ENCODE data around the gene ARRDC1. TPM values are rescaled to one million over a fixed set of nuclear protein-coding genes. Genes with fewer than 3 reads are reported as not detected.
"Not testable (repeated sequence)": the region's sequence is repeated elsewhere in the genome, so short reads cannot be mapped to it uniquely, and the experiment has no call there.

The ARRDC1 gene, protein sequence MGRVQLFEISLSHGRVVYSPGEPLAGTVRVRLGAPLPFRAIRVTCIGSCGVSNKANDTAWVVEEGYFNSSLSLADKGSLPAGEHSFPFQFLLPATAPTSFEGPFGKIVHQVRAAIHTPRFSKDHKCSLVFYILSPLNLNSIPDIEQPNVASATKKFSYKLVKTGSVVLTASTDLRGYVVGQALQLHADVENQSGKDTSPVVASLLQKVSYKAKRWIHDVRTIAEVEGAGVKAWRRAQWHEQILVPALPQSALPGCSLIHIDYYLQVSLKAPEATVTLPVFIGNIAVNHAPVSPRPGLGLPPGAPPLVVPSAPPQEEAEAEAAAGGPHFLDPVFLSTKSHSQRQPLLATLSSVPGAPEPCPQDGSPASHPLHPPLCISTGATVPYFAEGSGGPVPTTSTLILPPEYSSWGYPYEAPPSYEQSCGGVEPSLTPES
- total RNA-seq: 118 TPM

DNA sequence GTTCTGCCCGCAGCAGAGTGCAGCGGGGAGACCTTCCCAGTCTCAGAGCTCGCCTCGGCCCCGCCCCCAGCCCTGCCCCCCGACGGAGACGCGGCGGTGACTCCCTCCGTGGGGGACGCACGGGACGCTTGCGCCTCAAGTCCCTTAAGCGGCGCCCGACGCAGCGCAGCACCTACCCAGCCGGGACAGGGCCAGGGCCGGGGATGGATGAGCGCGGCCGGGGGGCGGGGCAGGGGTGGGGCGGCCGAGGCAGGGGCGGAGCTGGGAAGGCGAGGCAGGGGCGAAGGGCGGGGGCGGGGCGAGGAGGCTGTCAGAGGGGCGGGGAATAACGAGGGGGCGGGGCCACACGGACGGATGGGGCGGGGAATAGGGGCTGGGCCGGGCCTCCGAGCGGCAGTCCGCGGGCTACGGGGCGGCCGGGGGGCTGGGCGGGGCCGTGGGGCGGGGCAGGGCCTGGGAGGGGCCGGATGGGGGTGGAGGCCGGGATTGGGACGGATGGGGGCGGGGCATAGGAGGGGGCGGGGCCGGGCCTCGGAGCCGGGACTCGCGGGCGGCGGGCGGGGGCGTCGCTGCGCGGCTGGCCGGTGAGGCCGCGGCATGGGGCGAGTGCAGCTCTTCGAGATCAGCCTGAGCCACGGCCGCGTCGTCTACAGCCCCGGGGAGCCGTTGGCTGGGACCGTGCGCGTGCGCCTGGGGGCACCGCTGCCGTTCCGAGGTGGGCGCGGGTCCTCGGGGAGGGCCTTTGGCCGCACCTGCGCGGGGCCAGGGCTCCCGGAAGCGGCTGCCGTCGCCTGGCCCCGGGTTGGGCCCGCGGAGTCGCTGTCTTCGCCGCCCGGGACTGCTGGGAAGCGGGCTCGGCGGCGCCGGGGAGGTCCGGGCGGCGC is at the start of gene ARRDC1:
Gene ARRDC1, plus strand, starts transcription at position 566 of the 884 bp plus-strand sequence. Its CDS starts 32 bp downstream, at position 598.
- DNase-seq (ENCODE audit: low spot score): peak; percentile 92

DNA sequence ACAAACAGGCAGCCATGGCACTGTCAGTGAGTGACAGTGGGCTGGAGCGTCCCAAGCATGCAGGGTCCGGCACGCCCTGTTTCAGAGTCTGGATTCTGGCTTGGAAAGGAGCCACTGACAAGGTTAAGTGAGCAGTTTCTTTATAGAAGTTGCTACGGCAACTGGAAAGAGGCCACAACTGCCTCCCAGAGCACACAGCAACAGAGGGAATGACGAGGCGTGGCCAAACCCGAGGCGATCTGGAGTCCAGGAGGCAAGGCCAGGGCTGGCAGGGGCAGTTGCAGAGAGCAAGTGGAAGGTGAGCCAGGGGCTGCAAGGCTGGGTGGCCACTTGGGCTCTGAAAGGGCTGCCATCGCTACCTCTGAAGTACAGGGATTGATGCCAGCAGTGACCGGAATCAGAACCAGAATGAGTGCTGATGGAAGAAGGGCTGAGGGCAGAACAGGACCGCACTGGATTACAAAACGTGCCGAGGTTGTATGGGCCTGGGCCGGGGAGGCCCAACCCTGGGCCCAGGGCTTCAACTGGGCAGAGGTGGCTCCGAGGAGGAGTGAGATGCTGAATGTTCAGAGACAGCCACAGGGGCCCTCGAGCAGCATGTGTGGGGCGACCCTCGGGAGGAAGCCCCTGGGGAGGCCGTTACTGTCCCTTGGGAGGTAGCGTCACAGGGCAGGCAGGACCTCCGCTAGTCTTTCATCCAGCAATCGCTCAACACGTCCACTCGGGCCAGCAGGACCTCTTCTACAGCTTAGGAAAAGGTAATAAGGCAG is 49.2 kb upstream of the ARRDC1 start:
- no peak for DNase-seq (ENCODE audit: low spot score)

DNA sequence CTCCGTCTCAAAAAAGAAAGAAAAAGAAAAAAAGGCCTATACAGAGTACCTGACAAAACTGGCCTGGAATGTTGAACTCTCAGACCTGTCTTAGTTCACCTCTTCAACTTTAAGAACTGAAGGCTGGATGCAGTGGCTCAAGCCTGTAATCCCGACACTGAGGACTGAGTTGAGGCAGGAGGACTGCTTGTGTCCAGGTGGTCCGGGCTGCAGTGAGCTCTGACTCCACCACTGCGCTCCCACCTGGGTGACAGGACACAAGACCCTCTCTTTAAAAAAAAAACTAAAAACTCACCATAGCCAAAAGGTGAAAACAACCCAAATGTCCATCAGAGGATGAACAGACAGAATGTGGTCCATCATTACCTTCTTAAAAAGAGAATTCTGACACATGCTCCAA is 47.4 kb upstream of the ARRDC1 start:
- DNase-seq (ENCODE audit: low spot score): no peak

DNA sequence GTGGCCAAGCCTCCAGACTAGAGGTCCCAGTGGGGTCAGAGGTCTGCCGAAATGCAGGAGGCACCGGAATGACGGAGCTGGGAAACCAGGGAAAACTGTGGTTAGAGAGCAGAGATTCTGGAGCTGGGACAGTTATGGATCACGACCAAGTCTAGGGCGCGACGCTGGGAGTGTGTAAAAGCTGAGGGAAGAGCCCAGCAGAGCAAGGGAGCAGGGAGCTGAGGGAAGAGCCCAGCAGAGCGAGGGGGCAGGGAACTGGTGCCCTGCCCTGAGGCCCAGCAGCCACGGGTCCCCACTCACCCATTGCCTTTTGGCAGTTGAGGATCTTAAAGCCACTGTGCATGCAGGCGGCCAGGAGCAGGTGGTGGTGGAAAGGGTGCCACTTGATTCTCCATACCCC is 41.4 kb upstream of the ARRDC1 start:
- DNase-seq (ENCODE audit: low spot score): no peak

DNA sequence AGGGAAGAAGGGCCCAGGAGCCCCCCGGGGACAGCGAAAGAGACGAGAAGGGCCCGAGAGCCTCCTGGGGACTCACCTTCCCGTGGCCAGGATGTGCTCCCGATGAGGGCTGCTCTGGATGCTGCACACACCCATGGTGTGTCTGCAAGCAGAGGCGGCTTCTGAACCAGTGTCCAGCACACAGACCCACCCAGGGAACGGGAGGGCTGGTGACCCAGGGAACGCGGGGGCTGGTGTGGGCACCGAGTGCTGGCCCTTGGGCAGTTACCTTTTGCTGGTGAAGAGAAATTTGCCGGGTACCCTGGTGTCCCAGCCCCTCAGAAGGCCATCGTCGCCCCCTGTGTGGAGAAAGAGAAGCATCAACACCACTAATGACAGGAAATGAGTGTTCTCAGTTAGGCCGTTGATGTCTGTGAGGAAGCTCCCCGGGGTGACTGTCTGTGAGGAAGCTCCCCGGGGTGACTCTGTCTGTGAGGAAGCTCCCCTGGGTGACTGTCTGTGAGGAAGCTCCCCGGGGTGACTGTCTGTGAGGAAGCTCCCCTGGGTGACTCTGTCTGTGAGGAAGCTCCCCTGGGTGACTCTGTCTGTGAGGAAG is 40.6 kb upstream of the ARRDC1 start:
- DNase-seq (ENCODE audit: low spot score): no peak

DNA sequence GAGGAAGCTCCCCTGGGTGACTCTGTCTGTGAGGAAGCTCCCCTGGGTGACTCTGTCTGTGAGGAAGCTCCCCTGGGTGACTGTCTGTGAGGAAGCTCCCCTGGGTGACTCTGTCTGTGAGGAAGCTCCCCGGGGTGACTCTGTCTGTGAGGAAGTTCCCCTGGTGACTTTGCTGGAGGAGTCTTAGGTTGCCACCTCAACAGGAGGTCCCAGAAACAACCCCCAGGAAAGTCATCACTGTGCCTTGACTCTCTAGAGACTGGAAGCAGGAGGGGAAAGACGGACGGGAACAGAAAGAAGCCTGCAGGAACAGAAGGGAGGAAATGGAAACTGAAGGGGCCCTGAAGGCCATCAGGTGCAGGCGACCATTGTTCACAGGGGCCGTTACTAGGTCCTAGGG is 37.0 kb upstream of the ARRDC1 start:
- not testable (repeated sequence) for DNase-seq (ENCODE audit: low spot score)

DNA sequence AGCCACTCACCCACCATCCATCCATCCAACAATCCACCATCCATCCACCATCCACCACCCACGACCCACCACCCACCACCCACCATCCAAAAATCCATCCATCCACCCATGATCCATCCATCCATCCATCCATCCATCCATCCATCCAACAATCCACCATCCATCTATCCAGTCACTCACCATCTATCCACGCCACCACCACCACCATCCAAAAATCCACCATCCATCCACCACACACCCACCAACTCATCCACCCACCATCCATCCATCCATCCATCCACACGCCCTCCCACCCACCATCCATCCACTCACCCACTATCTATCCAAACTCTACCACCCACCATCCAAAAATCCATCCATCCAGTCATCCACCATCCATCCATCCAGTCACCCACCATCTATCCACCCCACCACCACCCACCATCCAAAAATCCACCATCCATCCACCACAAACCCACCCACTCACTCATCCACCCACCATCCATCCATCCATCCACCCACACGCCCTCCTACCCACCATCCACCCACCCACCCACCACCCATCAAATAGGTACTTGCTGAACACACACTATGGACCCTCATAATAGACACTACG is 35.8 kb upstream of the ARRDC1 start:
- DNase-seq (ENCODE audit: low spot score): no peak

DNA sequence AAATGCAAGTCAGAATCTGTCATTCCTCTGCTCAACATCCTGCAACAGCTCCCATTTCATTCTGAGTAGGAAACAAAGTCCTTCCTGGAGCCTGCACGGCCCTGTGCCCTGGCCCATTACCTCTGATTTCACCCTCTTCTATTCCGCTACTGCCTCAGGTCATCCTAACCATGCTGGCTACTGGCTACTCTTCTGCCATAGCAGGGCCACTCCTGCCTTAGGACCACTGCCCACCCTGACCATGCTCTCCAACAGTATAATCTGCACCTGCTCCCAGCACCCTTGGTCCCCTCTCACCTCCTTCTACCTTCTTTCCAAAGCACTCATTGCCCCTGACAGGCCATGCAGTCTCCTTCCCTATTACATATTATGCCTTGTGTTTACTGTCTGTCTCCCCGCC is 34.9 kb upstream of the ARRDC1 start:
- no peak for DNase-seq (ENCODE audit: low spot score)

DNA sequence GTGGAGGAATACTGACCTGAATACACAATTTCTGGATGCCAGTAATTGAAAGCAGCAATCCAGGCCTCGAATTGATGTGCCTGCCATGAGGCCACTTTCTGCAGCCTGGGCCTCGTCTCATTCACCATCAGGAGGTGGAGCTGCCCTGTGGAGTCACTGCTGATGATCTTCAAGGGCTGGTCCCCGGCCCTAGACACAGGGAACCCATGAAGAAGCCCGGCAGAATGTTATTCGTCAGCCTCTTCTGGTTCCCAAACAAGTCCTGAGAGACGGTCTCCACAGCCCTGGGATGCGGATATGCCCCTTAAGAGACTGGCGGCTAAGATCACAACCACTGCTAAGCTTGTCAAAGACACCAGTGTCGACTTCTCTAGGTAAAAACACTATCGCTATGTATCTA is 31.3 kb upstream of the ARRDC1 start:
- DNase-seq (ENCODE audit: low spot score): no peak

DNA sequence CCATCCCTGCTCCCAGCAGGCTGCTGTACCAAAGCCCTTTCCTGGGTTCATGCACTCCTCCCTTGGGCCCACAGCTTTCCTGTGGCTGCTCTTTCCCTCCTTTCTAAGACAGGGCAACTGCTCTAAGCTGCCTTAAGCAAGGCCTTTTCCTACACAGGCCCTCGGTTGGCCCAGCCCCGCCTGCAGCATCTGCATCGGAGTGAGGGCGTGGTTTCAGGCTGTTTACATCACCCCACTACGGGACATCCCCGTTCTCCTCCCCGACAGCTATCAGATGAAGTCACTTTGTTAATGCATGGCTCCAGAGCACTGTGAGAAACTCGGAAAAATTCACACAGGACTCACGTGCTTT is 30.1 kb upstream of the ARRDC1 start:
- no peak for DNase-seq (ENCODE audit: low spot score)

DNA sequence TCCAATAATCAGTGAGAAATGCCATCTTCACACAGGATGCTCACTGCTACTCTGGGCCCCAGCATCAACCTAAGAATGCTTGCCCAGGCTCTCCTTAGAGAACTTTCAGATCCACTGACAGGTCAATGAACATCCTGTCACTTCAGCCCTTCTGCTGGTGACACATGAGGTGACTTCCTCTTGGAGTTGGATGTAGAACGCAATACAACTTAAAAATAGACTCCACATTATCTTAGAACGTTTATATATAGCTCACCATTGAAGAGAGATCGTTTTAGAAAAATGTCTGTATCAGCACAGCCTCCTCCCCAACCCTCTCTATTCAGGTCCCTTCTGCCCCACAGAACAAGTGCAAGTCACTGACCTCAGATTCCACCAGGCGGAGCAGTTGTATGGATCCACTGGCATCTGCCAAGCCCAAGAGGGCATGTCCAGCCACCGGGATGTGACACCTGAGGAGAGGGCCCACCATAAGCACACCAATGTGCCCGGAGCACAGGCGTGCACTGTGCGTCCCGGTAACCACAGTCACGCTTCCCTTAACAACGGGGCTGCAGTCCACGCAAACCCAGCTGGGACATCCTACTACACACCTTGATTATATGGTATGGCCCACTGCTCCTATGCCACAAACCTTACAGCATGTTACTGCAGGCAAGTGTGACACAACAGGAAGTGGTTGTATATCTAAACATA is 29.6 kb upstream of the ARRDC1 start:
- no peak for DNase-seq (ENCODE audit: low spot score)

DNA sequence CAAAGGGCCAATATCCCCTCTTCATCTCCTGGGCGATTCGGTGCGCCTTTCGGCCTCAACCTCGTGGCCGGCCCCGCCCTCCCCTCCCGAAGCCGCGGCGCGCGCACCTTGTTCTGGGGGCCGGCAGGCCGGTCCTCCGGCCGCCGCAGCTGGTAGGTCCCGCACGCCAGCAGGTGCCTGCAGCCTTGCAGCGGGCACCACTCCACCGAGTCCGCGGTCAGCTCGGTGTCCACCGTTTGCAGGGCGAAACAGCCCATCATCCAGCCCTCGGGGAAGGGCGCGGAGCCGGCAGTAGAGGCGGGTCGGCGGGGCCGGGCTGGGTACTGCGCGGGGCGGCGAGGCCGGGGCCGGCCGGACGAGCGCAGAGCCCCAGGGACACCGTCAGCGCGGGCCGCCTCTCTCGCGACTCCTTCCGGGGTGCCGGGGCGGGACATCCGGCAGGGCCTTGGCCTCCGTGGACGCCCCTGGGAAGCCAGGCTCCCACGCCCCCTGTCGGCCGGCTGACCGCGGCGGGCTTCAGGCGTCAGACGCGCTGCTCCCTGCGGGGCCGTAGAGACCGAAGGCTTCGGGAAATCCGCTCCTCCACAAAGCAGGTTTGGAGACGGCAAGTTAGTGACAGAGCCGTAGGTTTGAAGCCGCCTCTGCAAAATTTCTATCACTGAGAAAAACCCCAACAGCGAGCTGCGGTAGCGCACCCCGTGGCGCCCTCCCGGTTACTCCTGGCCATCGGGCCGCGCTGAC is 26.8 kb upstream of the ARRDC1 start, which contains the start of gene DPH7:
Gene DPH7, minus strand, starts transcription at position 408 of the 741 bp plus-strand sequence. Its CDS starts 148 bp downstream, at position 260.
- peak; percentile 94 for DNase-seq (ENCODE audit: low spot score)

DNA sequence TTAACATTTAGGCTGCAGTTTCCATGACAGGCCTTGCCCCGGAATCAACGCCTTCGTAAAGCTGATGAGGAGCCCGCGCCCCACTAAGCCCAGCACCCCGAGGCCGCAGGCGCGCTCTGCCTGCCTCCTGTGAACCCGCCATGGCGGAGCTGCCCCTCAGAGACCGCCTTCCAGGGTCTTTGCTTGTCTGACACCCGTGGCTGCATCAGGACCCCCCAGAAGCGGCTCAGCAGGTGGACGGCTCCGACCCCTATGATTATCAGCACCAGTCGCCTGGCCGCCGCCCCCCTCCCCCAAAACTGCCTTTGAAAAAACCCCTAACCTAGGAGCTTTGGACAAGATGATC is 26.3 kb upstream of the ARRDC1 start:
- no peak for DNase-seq (ENCODE audit: low spot score)

DNA sequence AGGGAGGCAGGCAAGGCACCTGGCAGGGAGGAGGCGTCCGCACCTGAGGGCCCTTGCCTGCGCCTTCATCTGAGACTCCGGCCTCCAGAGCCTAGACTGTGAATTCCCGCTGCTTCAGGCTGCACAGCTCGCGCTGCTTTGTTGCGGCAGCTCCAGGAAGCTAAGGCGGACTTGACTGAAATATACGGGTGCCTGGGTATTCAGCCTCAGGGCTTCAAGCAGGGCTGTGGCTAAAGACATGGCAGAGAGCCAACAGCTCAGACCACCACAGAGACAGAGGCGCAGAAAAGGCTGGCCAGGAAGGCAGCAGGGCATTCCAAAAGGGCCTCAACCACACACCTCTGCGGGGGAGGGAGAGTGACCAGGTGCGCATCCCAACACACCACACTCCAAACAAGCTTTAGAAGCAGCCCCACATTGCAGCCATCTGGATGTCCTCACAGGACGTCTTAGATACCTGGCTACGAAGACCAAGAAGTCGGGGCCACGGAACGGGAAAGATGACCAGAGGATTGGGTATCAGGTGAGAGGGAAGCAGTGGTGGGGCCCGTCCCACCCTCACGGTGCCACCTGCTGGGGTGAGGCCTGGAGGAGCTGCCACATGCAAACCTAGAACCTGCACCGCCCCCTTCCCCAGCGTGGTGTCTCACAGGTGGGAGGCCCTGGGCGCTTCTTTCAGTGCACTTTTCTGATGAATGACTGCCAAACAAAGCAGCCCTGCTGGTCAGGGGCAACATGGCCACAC is 25.1 kb upstream of the ARRDC1 start:
- DNase-seq (ENCODE audit: low spot score): no peak

DNA sequence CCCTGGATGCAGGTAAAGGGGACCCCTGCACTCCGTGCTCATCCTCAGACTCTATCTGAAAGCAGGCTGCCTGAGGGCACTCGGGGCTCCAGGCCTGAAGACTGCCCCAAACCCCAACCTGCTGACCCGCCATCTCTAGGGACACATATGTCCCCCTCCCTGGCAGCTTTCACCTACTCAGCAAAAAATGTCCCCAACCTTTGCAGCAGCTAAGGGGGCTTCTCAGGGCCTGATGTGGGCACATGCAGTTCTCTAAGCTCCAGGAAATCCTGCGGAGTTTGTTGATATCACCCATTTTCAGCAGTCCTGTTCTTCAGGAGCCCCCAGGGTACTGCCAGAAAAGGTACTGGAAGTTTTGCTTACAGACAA is 24.5 kb upstream of the ARRDC1 start:
- DNase-seq (ENCODE audit: low spot score): no peak

DNA sequence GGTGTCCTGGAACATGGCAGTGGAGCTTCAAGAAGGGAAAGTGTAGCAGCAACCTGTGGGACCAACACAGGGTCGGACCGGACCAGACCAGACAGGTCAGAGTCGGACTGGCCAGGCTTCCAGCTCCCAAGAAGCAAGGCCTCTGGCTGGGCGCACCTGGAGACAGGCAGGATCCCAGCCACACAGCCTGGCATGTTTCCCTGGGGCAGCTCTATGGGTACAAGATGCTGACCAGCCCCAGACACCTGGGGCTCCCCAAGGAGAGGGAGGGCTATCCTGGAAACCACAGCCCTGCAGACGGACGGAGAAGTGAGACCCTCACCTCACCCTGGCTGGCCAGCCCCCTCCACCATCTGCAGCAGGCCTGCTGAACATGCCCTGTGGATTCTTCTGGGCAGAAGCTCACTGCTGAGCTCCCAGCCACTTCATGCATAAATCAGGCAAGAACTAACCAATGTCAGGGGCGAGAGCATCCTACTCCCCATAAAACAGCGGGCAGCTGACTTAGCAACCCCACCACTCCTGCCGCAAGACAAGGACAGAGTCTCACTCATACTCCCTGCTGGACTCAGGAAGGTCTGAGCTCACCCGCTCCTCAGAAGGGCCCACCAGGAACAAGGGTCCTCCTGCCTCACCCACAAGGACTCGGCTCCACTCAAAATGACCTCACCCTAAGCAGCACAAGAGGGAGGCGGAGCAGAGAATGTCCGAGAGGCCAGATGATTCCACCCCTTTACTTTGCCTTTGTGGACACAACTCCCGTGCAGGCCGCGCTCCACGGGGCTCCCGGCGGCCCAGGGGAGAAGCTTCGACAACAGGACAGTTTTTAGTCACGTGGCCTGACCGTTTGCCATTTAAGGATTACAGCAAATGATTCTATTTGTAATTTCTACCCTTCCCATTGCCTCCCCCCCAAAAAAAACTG is 23.9 kb upstream of the ARRDC1 start:
- no peak for DNase-seq (ENCODE audit: low spot score)

DNA sequence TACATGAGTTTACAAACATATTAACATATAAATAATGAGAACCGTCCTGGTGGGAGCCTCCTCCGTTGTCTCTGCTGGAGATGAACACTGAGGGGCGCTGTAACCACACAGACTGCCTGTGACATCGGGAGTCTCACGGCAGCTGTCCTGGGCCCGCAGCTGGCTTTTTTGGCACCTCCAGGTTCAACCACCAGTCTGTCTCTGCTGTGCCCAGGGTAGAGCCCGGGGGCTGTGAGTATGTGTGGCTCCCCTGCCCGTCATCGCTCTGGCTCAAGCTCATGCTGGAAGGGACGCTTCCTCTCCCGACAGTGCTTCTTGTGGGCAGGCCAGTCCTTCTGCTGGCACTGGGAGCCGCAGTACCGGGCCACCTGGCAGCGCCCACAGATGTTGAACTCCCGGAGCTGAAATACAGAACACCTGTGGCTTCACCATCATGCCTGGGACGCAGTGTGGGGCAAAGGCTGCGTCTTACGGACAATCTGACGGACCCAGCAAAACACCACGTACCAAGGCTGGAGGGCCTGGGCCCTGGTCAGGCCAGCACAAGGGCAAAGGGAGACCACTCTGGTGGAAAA is 23.1 kb upstream of the ARRDC1 start:
- DNase-seq (ENCODE audit: low spot score): no peak

DNA sequence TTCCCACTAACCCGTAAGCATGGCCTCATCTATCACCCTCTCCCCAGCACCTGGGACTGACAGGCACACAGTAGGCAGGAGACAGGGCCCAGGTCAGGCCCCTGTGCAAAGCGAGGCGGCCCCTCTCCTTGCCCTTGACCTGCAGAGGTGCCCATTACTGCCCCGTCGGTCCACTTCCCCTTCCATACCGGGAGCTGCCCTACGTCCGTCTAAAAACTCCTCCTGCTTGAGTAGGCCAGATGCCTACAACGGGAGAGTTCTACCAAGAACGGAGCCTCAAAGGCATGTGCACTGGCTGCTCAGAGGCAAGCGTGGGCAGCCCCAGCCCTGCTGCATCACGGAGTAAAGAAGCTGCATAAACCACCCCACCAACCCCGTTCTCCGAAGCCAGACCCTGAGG is 22.1 kb upstream of the ARRDC1 start:
- no peak for DNase-seq (ENCODE audit: low spot score)

Measured in ureter (tissue), 1 donor.